Fibroblast of gingiva (primary cell): ENCODE data around the gene SBF2.
A peak's percentile ranks its signal among the peaks of the same experiment; 100 is the strongest.

Source experiments
- DNase-seq: peaks from one replicate; pipeline ENCODE4 v3.0.0-alpha.2; 2011; ENCODE audit warnings: low read depth

SBF2 gene

DNA sequence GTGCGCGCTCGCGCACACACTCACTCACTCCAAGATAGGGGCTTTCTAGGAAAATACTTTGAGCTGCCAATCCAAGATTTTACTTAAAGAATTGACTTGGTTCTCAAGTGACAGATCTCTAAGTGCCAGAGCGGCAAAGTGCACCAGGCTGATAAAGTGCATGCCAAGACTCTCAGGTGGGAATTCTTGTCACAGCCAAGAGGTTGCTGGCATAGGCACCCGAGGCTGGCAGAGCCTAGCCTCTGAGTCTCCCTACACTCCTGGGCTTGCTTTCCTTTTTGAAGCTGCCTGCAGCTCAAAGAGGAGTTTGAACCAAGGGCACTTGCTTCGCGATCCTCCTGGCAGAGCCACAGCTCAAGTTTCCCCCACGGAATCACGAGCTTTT, 8.3 kb upstream of the SBF2 start:
- DNase-seq, result no peak

DNA sequence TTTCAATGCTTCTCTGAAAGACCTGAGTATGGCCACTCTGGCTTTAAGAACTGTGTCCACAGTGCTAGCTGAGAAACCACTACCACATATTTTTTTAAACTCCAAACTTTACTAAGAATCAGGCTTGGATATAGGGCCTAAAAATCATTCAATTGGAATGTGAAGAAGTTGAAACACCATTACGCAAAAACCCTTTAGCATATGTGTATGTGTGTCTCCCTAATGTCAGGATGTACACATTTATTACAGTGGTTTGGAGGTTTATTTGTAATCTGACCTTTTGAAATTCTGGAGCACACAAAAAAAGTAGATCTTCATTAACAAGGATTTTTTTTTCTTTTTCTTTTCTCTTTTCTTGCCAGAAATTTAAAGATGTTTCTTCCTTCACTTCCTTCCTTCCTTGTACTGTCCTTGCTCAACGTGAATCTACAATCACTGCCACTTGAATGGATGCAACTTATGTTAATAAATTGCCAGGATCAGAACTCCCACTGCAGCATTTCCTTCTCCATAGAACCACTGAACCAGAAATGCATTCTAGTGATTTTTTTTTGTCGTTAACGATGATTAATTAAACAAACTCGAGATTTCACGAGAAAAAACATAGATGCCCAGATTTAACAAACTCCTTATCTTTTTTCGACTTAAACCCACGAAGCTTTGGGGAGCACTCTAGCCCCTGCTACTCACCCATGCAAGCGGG, 7.8 kb upstream of the SBF2 start:
- DNase-seq, result peak; percentile 84

- peak; percentile 30 for DNase-seq
Observed at GRCh38 chr11:10298342-10298741, 4.3 kb upstream of the SBF2 start.

DNA sequence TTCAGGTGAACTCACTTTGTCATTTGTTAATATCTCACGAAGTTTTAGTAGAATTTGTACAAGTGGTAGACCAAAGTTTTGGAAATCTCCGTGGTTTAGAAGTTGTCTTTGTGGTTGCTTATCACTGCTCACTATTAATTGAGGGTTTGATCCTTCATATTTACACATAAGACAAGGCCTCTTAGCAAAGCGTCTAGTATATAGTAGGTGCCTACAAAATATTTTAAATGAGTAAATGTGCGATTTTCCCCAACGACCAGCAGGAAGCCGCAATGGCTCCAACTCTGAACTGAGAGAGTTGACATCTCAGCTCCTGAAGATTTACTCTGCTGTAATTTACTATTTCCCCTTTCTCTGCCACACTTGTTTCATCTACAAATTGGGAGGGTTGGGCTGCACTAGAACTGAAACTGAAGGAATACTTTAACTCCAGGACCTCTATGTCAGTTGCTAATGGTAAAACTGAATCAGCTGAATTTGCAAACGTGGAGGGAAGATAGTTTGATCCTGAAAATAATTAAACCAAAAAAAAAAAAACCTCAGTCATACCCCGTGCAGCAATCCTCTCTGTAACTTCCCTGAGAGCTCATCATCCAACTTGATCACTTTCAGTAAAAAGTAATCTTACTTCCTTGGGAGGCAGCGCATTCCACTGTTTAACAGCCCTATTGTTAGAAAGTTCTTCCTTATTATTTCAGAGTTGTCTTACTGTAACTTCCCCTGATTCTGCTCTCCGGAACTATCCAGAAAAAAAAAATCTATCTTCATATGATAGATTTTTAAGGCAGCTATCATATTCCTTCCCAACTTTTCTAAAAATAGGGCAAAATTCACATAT, 1.3 kb upstream of the SBF2 start:
- no peak for DNase-seq

- peak; percentile 90 for DNase-seq
Observed at GRCh38 chr11:10294290-10294953, 403 bp upstream of the SBF2 start.

- peak; percentile 51 for DNase-seq
Observed at GRCh38 chr11:10291801-10292638, 2.0 kb downstream of the SBF2 start.

- no peak for DNase-seq
Observed at GRCh38 chr11:10289765-10290380, 4.1 kb downstream of the SBF2 start.

DNA sequence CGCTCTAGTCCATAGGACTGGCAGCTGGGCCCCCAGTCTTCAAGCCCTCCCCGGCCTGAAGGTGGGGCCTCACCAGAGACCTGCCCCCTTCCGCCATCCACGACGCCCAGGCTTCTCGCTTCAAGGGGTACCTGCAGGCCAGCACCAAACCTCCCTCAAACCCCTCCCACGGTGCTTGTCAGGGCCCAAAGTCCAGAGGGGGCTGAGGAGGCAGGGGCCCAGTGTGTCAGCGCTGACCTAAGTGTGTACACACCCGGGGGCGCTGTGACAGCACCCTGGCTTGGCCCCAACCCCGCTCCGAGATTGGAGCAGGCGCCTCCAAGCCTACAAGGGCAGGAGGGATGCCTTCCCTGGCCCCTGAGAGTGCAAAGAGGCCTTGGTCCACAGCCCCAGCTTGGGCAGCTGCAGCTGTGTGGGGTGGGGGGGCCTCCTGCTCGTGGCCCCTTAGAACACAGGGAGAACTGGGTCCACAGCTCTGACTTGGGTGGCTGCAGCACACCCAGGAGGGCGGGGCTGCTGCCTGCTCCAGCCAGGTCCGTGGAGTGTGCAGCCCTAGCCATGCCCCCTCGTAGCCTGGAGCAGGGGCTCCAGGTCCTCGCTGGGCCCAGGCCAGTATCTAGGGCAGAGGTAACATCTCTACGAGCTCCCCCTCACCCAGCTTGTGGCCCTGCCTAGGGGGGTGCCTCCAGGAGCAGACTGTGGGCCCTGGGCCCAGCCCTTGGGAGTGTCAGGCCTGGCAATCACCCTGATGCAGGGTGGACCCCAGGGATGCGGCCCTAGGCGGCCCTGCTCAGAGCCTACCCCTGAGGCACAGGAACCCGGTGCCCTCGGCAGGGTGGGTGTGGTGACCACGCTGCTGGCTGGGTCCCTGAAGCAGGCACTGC, 4.9 kb downstream of the SBF2 start:
- DNase-seq, result no peak

DNA sequence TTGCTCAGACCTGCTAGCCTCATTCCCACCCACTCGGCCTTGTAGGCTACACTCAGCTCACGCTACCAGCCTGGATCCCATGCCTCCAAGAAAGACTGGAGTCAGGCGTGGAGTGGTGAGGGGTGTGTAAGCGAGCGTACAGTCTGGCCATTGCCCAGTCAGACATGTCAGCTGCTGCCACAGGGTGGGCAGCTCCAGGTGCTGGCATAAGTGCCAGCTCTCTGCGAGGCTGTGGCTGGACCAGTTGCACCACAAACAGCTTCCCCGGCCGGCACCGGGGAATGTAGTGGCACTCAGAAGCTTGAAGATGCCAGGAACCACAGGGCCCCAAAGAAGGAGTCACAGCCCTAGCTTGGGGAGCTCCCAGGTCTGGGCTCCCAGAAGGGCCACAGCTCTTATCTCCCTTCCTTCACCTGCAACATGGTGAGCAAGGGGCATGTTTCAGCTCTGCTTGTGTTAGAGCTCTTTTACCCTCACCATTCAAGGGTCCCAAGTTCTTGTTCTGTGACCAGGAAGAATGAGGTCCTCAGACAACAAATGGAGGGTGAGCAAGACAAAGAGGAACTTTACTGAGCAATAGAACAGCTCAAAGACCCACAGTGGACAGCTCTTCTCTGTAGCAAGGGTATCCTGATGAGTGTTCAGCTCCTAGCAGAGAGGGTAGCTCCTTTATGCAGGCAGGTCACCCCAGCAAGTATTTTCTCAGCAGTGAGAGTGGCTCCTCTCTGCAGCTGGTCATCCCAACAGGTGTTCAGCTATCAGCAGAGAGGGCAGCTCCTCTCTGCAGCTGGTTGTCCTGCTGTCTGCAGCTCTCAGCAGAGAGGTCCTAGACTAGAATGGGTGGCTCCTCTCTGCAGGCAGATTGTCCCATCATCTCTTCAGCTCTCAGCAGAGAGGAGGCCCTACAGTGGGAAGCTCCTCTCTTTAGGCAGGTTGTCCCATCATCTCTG, 6.0 kb downstream of the SBF2 start:
- no peak for DNase-seq

DNA sequence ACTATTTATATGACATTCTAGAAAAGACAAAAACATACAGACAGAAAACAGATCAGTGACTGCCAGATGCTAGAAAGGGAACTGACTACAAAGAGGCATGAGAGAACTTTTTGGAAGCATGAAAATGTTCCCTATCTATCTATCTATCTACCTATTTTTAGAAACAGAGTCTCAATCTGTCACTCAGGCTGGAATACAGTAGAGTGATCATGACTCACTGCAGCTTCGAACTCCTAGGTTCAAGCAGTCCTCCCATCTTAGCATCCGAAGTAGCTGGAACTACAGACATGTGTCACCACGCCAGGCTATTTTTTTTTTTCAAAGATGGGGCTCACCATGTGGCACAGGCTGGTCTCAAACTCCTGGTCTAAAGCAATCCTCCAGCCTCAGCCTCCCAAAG, 6.9 kb downstream of the SBF2 start:
- no peak for DNase-seq

GRCh38 chr11:10285148-10285802, 8.7 kb downstream of the SBF2 start:
- DNase-seq, result peak; percentile 46

- no peak for DNase-seq
Observed at GRCh38 chr11:10283991-10284390, 10.0 kb downstream of the SBF2 start.

GRCh38 chr11:10282117-10282516, 11.9 kb downstream of the SBF2 start:
- no peak for DNase-seq

DNA sequence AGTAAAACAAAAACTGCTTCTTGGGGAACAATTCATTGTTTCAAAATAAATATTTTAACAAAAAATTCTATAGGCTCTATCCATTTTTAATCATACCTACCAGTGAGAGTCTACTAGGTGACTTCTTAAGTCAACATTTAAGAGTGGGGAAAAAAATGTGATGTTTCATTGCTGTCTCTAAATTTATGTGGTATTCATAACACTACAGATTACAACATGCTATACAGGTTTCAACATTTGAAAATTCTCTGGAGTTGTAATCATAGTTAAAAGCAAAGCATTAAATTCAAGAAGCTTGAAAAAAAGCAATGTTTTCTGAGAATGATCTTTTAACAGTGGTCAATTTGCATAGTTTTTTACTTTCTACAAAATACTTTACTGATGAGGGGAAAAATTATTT, 18.3 kb downstream of the SBF2 start:
- DNase-seq, result peak; percentile 58

DNA sequence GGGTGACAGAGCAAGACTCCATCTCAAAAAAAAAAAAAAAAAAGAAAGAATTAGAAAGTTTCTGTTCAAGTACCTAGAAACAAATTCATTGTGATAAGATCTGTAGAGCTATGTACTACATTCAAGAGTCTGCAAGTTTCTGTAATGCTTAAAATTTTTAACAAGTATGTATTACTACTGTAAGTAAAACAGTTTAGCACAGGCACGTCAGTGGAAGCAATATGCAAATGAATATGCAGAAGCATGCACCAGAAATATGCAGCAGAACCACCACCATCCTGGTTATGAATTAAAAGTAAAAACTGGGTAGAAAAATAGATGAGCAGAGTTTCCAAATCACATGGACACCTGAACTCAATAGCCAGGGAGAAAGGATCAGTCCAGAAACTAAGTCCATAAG, 19.3 kb downstream of the SBF2 start:
- no peak for DNase-seq

GRCh38 chr11:10273738-10274137, 20.3 kb downstream of the SBF2 start:
- DNase-seq, result no peak

- peak; percentile 70 for DNase-seq
Observed at GRCh38 chr11:10272132-10272531, 21.9 kb downstream of the SBF2 start.

DNA sequence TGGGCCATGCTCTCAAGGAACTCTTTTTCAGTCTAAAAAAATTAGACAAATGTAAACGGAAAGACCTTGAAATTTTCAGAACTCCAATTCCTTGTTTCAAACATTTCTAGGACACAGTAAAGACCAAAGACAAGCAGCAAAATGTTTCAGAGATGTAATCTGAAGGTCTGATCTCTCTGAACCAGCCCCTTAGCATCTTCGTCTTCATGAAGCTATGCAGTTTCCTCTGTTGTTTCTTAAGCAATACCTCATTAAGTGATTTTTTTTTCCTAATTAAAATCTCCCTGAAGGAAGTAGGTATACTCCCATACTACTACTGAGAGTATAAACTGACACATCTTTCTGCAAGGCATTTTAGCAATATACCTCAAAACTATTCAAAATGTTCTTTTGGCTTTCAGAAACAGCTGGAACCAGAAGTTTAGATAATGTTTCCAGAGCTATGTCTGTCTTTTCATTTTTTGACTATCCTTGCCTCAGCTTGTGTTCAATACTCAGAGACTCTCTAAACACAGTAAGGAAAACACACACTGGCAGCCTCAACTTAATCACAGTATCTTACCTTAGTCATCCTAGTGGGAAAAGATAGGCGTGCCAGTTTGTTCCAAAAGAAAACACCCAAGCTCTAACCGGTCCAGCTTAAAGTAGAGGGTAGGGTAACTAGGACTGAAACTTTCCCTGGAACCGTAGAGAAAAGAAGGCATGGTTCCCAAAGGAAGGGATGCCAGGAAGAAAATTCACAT, 25.1 kb downstream of the SBF2 start:
- DNase-seq, result no peak
